ENCODE results near the gene MUS81.
A peak's percentile ranks its signal among the peaks of the same experiment; 100 is the strongest.

The MUS81 gene

DNA sequence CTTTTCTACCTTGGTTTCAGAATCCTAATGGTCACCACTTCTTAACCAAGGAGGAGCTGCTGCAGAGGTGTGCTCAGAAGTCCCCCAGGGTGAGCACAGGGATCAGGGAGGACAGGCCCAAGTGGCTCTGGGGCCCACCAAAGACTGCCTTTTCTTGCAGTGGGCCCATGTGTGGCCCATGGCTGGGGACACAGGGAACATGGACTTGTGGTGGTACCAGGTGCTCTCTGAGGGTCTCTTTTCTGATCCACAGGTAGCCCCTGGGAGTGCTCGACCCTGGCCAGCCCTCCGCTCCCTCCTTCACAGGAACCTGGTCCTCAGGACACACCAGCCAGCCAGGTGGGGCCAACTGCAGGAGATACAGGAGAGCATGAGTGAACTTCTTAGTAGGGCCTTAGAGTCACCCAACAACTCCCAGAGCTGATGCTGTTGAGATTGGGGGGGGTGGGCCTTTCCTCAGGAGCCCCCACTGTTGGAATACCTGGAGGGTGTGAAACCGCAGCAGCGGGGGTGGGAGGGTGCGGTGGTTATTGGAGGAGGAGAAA is 2.0 kb downstream of the MUS81 start:
- DNase-seq (ENCODE audit: low read depth in 2 of 2): no peak
- peak overlapping the region in 1 of 2 donors; percentile 1 for H3K4me3 ChIP-seq (replicated peaks in 1 of 2; ENCODE audit: low read depth in 2 of 2, low read length in 2 of 2)
- TF ChIP-seq CTCF (IDR thresholded peaks at IDR 0.05; ENCODE audit: low read depth, low read length): no peak

- no peak overlapping the region for H3K4me3 ChIP-seq (replicated peaks in 1 of 2; ENCODE audit: low read depth in 2 of 2, low read length in 2 of 2)
- no peak for DNase-seq (ENCODE audit: low read depth in 2 of 2)
- no peak for TF ChIP-seq CTCF (IDR thresholded peaks at IDR 0.05; ENCODE audit: low read depth, low read length)
Observed at GRCh38 chr11:65862941-65863888, 3.0 kb downstream of the MUS81 start.

DNA sequence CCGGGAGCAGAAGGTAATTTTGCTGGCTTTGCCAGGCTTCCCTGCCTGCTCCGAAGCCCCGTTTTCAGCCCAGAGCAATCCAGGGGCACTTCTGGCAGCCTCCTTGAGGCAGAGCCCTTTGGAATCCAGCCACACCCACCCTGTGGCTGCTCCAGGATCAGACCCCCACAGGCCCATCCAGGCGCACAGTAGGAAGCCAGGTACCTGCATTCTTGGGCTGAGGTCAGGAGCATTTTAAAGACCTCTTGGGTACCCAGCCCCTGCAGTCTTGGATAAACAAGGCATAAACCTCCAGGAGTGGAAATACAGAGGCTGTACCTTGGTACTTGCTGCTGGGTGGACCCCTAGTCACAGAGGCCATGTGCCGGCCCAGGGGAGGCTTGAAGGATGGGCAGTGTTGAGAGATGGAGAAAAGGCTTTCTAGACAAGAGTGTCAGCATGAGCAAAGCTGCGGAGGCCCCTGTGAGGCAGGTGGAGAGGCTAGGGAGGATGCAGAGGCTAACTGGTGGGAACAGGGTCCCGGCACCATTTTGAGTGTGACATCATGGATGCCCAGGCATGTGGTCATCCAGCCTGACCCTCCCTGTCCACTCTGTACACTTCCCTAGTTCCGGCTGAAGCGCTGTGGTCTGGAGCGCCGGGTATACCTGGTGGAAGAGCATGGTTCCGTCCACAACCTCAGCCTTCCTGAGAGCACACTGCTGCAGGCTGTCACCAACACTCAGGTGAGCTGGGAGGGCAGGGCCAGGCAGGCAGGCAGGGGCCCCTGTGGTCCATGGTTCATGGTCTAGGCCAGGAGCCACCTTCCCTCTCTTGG is 3.9 kb downstream of the MUS81 start:
- no peak for DNase-seq (ENCODE audit: low read depth in 2 of 2)
- TF ChIP-seq CTCF (IDR thresholded peaks at IDR 0.05; ENCODE audit: low read depth, low read length): no peak
- H3K4me3 ChIP-seq (replicated peaks in 1 of 2; ENCODE audit: low read depth in 2 of 2, low read length in 2 of 2): no peak overlapping the region

GRCh38 chr11:65864706-65865471 is 4.7 kb downstream of the MUS81 start:
- no peak overlapping the region for H3K4me3 ChIP-seq (replicated peaks in 1 of 2; ENCODE audit: low read depth in 2 of 2, low read length in 2 of 2)
- no peak for DNase-seq (ENCODE audit: low read depth in 2 of 2)
- TF ChIP-seq CTCF (IDR thresholded peaks at IDR 0.05; ENCODE audit: low read depth, low read length): no peak

DNA sequence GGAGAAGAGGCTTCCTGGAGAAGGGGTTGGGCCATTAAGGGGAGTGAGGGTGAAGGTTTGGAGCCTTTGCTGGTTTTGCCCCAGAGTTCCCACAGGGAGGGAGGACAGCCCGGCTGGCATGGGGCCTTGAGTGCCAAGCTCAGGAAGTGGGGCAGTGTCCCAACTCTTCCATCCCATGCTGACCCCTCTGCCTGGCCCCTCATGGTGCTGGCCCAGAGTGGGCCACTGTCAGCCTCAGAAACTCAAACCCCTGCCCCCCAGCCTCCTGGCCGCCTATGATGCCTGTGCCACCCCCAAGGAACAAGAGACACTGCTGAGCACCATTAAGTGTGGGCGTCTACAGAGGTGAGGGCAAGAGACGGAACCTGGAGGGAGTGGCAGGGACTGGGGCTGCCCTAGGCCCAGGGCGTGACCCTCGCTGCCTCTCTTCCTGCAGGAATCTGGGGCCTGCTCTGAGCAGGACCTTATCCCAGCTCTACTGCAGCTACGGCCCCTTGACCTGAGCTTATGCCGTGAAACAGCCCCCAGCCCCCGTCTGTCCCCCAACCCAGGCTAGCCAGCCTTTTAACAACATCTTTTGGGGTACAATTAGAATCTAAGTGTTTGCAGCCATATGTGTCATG is 5.4 kb downstream of the MUS81 start:
- no peak for DNase-seq (ENCODE audit: low read depth in 2 of 2)
- no peak overlapping the region for H3K4me3 ChIP-seq (replicated peaks in 1 of 2; ENCODE audit: low read depth in 2 of 2, low read length in 2 of 2)

More for the DNA sequence above, 5.4 kb downstream of the MUS81 start:
- TF ChIP-seq CTCF (IDR thresholded peaks at IDR 0.05; ENCODE audit: low read depth, low read length): no peak

Data from cardiac fibroblast (primary cell).